HepG2 (cell line): ENCODE measurements around the gene PKP4. TPM values are rescaled to one million over a fixed set of nuclear protein-coding genes. Genes with fewer than 3 reads are reported as not detected.

Experiments
- ATAC-seq: fragments of 200-7000 bp; cut with Tn5 transposase; 3 replicates; pipeline ENCODE4 v1.9.1; 2020; ENCODE audit warnings: mild to moderate bottlenecking, moderate library complexity
- BruUV-seq: library from RNA; stranded (reverse); fragments of 400-500 nt; replicated peaks from 2 replicates; lab custom pipeline; 2021; lab: Mats Ljungman, UMichigan
- CTCF ChIA-PET: fragments of 300-600 bp; formaldehyde crosslinking; extraction: SDS; loops from one replicate; lab custom pipeline; 2021; ENCODE audit warnings: low total read pairs, inconsistent platforms, low intra/inter-chr PET ratio; lab: Yijun Ruan, JAX
- POLR2A ChIA-PET: fragments of 350-600 bp; sonication (Branson Sonifier 250); formaldehyde crosslinking; loops from one replicate; lab custom pipeline; 2020; ENCODE audit warnings: antibody characterized with exemption, inconsistent platforms; lab: Yijun Ruan, JAX
- DNase-seq: peaks from one replicate; pipeline ENCODE4 v3.0.0-alpha.2; 2015; ENCODE audit warnings: low spot score
- FAIRE-seq: peaks from 3 replicates; lab custom pipeline; 2011; peaks lifted over from hg19 to GRCh38; lab: Jason Lieb, UNC
- H2AFZ ChIP-seq: one replicate; pipeline ENCODE4 v1.6.1; 2011; ENCODE audit warnings: low read length, inconsistent platforms
- H3K27ac ChIP-seq: fragments of 300-600 bp; 3 replicates; pipeline ENCODE4 v1.8.0; 2011; ENCODE audit warnings: mixed run types, mild to moderate bottlenecking, mixed read lengths, low read length, inconsistent platforms; ENCODE audit not compliant: insufficient read depth; ENCODE audit errors: extremely low read length
- H3K27me3 ChIP-seq, 2 experiments: fragments of 200-600 bp in 1 of 2; 2 replicates in 1 of 2; 3 replicates in 1 of 2; pipeline versions ENCODE4 v1.6.0 to v1.8.0; 2011; ENCODE audit warnings: low read length in 2 of 2, mild to moderate bottlenecking in 2 of 2, moderate library complexity in 2 of 2, inconsistent platforms in 1 of 2; ENCODE audit not compliant: insufficient read depth in 2 of 2, control insufficient read depth in 1 of 2
- H3K36me3 ChIP-seq, 2 experiments: fragments of 200-600 bp in 1 of 2; replicated peaks in 1 of 2; 2 replicates in 1 of 2; 3 replicates in 1 of 2; pipeline versions ENCODE4 v1.5.1 to v1.8.0; 2011; ENCODE audit warnings: low read length in 2 of 2, inconsistent platforms in 1 of 2; ENCODE audit not compliant: insufficient read depth in 2 of 2, control insufficient read depth in 1 of 2
- H3K4me1 ChIP-seq: 2 replicates; pipeline ENCODE4 v1.5.1; 2012; ENCODE audit warnings: low read length, inconsistent platforms; ENCODE audit not compliant: insufficient read depth
- H3K4me2 ChIP-seq: 2 replicates; pipeline ENCODE4 v1.6.0; 2011; ENCODE audit warnings: low read depth, low read length, inconsistent platforms
- H3K4me3 ChIP-seq, 3 experiments: fragments of 200-600 bp in 1 of 3; sonication (generic), shearing (Covaris generic) in 1 of 3; replicated peaks in 1 of 3; 2 replicates each; pipeline ENCODE4 v1.5.1; 2011 to 2016; ENCODE audit warnings: low read length in 3 of 3, inconsistent platforms in 2 of 3, low read depth in 2 of 3, mild to moderate bottlenecking in 2 of 3, control low read depth in 1 of 3, mixed read lengths in 1 of 3; ENCODE audit not compliant: insufficient read depth in 1 of 3
- H3K79me2 ChIP-seq: one replicate; pipeline ENCODE4 v1.6.1; 2011; ENCODE audit warnings: low read length, inconsistent platforms; ENCODE audit not compliant: insufficient read depth
- H3K9ac ChIP-seq: 2 replicates; pipeline ENCODE4 v1.6.0; 2011; ENCODE audit warnings: mild to moderate bottlenecking, low read depth, low read length, inconsistent platforms; ENCODE audit not compliant: insufficient read depth
- H3K9me3 ChIP-seq: 2 replicates; pipeline ENCODE4 v1.5.1; 2012; ENCODE audit warnings: mild to moderate bottlenecking, low read length
- H4K20me1 ChIP-seq: 2 replicates; pipeline ENCODE4 v1.6.0; 2011; ENCODE audit warnings: inconsistent platforms, mild to moderate bottlenecking, low read length, moderate library complexity; ENCODE audit not compliant: insufficient read depth
- AKNA ChIP-seq: sonication (generic); formaldehyde crosslinking; IDR thresholded peaks from 2 replicates; pipeline ENCODE4 v1.4.0; 2020; ENCODE audit warnings: missing genetic modification reagents, borderline replicate concordance
- BCL3 ChIP-seq: sonication (generic); formaldehyde crosslinking; IDR thresholded peaks from 2 replicates; pipeline ENCODE4 v1.5.1; 2020; ENCODE audit warnings: mild to moderate bottlenecking, missing genetic modification reagents, moderate library complexity
- JDP2 ChIP-seq: sonication (generic); formaldehyde crosslinking; IDR thresholded peaks from 2 replicates; pipeline ENCODE4 v1.8.1; 2022; ENCODE audit warnings: missing genetic modification reagents, borderline replicate concordance
- KDM6A ChIP-seq: IDR thresholded peaks from 2 replicates; pipeline ENCODE4 v1.6.1; 2016; ENCODE audit warnings: low read depth
- NPAS2 ChIP-seq: sonication (generic); formaldehyde crosslinking; IDR thresholded peaks from 2 replicates; pipeline ENCODE4 v1.8.0; 2022; ENCODE audit warnings: mild to moderate bottlenecking, missing genetic modification reagents, borderline replicate concordance
- POLR2AphosphoS2 ChIP-seq: IDR thresholded peaks from 2 replicates; pipeline ENCODE4 v1.6.1; 2011; ENCODE audit warnings: low read depth, low read length, improper control_type of control experiment
- PRMT3 ChIP-seq: sonication (generic); formaldehyde crosslinking; IDR thresholded peaks from 2 replicates; pipeline ENCODE4 v1.8.1; 2022; ENCODE audit warnings: low read depth, mild to moderate bottlenecking, moderate library complexity, missing genetic modification reagents, borderline replicate concordance
- SIN3A ChIP-seq: IDR thresholded peaks from 2 replicates; pipeline ENCODE4 v1.6.1; 2011; ENCODE audit warnings: low read depth, mild to moderate bottlenecking, control low read depth, low read length, borderline replicate concordance
- SRSF1 ChIP-seq: fragments of 200-400 bp; formaldehyde crosslinking; optimal IDR thresholded peaks from 2 replicates; pipeline ENCODE3; 2017; ENCODE audit warnings: mild to moderate bottlenecking, low read depth, low read length, moderate library complexity
- YY1 ChIP-seq: IDR thresholded peaks from 2 replicates; pipeline ENCODE4 v1.6.1; 2011; ENCODE audit warnings: low read length, low read depth, moderate library complexity, mild to moderate bottlenecking; ENCODE audit not compliant: insufficient read depth, insufficient replicate concordance
- ZBTB26 ChIP-seq: IDR thresholded peaks from 2 replicates; pipeline ENCODE4 v1.6.1; 2016; ENCODE audit warnings: missing compliant biosample characterization, missing genetic modification reagents, borderline replicate concordance
- ZNF766 ChIP-seq: sonication (generic); formaldehyde crosslinking; IDR thresholded peaks from 2 replicates; pipeline ENCODE4 v1.5.0; 2020; ENCODE audit warnings: missing genetic modification reagents, borderline replicate concordance
- ZNF772 ChIP-seq: sonication (generic); formaldehyde crosslinking; IDR thresholded peaks from 2 replicates; pipeline ENCODE4 v1.5.0; 2020; ENCODE audit warnings: mild to moderate bottlenecking, missing genetic modification reagents
- WGBS: methylation state at CpG from one replicate; pipeline ENCODE4 v1.1.6; 2017; ENCODE audit warnings: low lambda C conversion rate; 5-methylcytosine and 5-hydroxymethylcytosine counted together
- in situ Hi-C: cut with HindIII; loops from 2 replicates; pipeline ENCODE4 v1.10.0; 2017; ENCODE audit warnings: low pct_unique_long_range_greater_than_20kb; ENCODE audit not compliant: extremely low pct_ligation_motif_present
- intact Hi-C: fragments of 100-400 bp; cut with micrococcal nuclease; formaldehyde crosslinking; loops from one replicate; pipeline ENCODE4 v1.10.0; 2022; ENCODE audit not compliant: unreplicated experiment
- polyA plus RNA-seq, 8 experiments: library from polyadenylated mRNA; depleted of rRNA in 3 of 8; stranded (reverse) in 7 of 8; unstranded in 1 of 8; fragments of >200 nt; fragmentation: Illumina TruSeq in 4 of 8; extraction: Trizol in 4 of 8; gene quantifications; 2 replicates each; pipeline versions ENCODE4 v1.2.1 to v1.2.3, GENCODE V29; 2011 to 2016; ENCODE audit warnings: low read depth in 4 of 8, missing spikeins in 1 of 8, mixed read lengths in 1 of 8; ENCODE audit not compliant: insufficient read depth in 1 of 8
- total RNA-seq, 5 experiments: library from RNA; depleted of rRNA; stranded (reverse); fragments of >200 nt; fragmentation: Illumina TruSeq; extraction: Trizol; gene quantifications; 2 replicates each; pipeline ENCODE4 v1.2.3, GENCODE V29; 2016; ENCODE audit warnings: low read depth in 1 of 5

PKP4 gene
- total and polyA plus RNA-seq, 2 of the 13 experiments (the other 11 are each of a cell fraction or from before 2014, with no cell fraction given), result 80.9 to 90.5 TPM

- TF ChIP-seq SIN3A (no peak), BCL3 (CRISPR knock-in tag) (no peak)
These were observed 88.2 kb downstream of the PKP4 start (continued) for GRCh38 chr2:158544998-158545397.

DNA sequence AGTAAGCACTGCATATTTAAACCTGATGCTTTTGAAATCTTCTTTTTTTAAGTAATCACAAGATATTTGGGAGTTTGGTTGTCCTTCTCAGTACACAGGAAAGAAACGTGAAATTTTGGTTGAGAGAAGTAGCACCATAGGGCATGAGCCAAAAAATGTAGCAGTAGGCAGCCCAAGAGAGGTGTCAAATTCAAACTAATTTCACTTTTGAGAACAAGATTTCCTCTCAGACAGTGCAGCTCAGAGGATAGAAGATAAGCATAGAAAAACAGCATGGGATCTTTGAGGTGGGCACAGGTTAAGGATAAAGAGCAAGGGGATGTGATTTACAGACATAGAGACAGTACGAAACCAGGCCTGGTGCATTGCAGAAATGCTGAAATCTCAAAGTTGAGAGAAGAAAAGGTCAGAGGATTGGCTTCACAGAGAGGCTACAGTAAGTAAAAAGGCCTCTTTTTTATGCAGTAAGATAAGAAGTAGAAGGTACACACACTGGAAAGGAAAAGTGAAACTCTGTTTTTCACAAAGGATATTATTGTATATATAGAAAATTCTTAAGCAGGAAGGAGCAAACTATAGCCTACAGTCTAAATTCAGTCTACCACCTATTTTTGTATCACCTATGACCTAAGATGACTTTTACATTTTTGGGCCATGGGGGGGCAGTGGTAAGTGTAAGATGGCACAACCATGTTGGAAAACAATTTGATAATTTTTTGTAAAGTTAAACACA is 89.8 kb downstream of the PKP4 start:
- ChIA-PET CTCF (no interaction called here), POLR2A (no interaction called here)
- no TSS peak for BruUV-seq
- no peak overlapping the region for H2AFZ ChIP-seq
- intact Hi-C loops (no loop called here), in situ Hi-C loops (no loop called here)
- peaks cover 8% of the 10 kb centered on the region for H3K4me1 ChIP-seq
- H3K4me3 ChIP-seq, result no peak overlapping the region
- H3K36me3 ChIP-seq, result peaks cover 9 to 36% of the 10 kb centered on the region in 2 experiments
- no peaks in the 10 kb centered on the region for H4K20me1 ChIP-seq
- 100% methylated on average over 2 of the region's 2 CpGs for WGBS
- H3K9ac ChIP-seq, result no peak overlapping the region
- H3K27me3 ChIP-seq, result no peaks in the 10 kb centered on the region
- no peak overlapping the region for H3K27ac ChIP-seq
- ATAC-seq, result no peak
- H3K79me2 ChIP-seq, result no peaks in the 10 kb centered on the region
- no peak for FAIRE-seq
- no peaks in the 10 kb centered on the region for H3K9me3 ChIP-seq
- no peak overlapping the region for H3K4me2 ChIP-seq
- DNase-seq, result no peak
- TF ChIP-seq KDM6A (CRISPR knock-in tag), result no peak
- no peak for TF ChIP-seq JDP2 (CRISPR knock-in tag)
- TF ChIP-seq YY1, result no peak
- TF ChIP-seq POLR2AphosphoS2, result no peak
- no peak for TF ChIP-seq ZNF766 (CRISPR knock-in tag)
- TF ChIP-seq AKNA (CRISPR knock-in tag), result no peak
- no peak for TF ChIP-seq ZNF772 (CRISPR knock-in tag)
- no peak for TF ChIP-seq NPAS2
- no peak for TF ChIP-seq SRSF1
- TF ChIP-seq PRMT3 (CRISPR knock-in tag), result no peak
- TF ChIP-seq ZBTB26 (CRISPR knock-in tag), result no peak
